HepG2 (cell line): ENCODE measurements around the gene CENPO. TPM values are rescaled to one million over a fixed set of nuclear protein-coding genes. Genes with fewer than 3 reads are reported as not detected.

ENCODE experiments used
- CC2D1A ChIP-seq: sonication (generic); formaldehyde crosslinking; IDR thresholded peaks from 2 replicates; pipeline ENCODE4 v1.8.1; 2023; ENCODE audit warnings: mild to moderate bottlenecking, missing genetic modification reagents
- HNRNPL ChIP-seq: fragments of 200-400 bp; formaldehyde crosslinking; IDR thresholded peaks from 2 replicates; pipeline ENCODE4 v1.6.1; 2017; ENCODE audit warnings: mild to moderate bottlenecking, low read depth, low read length
- MLLT10 ChIP-seq: sonication (generic); formaldehyde crosslinking; IDR thresholded peaks from 2 replicates; pipeline ENCODE4 v1.4.0; 2020; ENCODE audit warnings: missing genetic modification reagents
- MYC ChIP-seq: sonication (generic); formaldehyde crosslinking; IDR thresholded peaks from 2 replicates; pipeline ENCODE4 v1.9.0; 2021; ENCODE audit warnings: missing genetic modification reagents, borderline replicate concordance
- REST ChIP-seq, 2 experiments: IDR thresholded peaks; 2 replicates each; pipeline ENCODE4 v1.6.1; 2011 to 2012; ENCODE audit warnings: low read length in 2 of 2, borderline replicate concordance in 1 of 2, low read depth in 1 of 2, mild to moderate bottlenecking in 1 of 2, moderate library complexity in 1 of 2
- RFX5 ChIP-seq: IDR thresholded peaks from 2 replicates; pipeline ENCODE4 v1.6.1; 2011; ENCODE audit warnings: low read depth, low read length, improper control_type of control experiment
- RNF2 ChIP-seq: fragments of 450-650 bp; conservative IDR thresholded peaks from 2 replicates; pipeline ENCODE4 v1.6.1; 2016; ENCODE audit warnings: low read depth
- THAP7 ChIP-seq: sonication (generic); formaldehyde crosslinking; IDR thresholded peaks from 2 replicates; pipeline ENCODE4 v1.8.1; 2023; ENCODE audit warnings: mild to moderate bottlenecking, missing genetic modification reagents
- WIZ ChIP-seq: sonication (generic); formaldehyde crosslinking; IDR thresholded peaks from 2 replicates; pipeline ENCODE4 v1.5.1; 2020; ENCODE audit warnings: mild to moderate bottlenecking, missing genetic modification reagents
- ZBTB21 ChIP-seq: sonication (generic); formaldehyde crosslinking; IDR thresholded peaks from 2 replicates; pipeline ENCODE4 v1.4.0; 2020; ENCODE audit warnings: missing genetic modification reagents
- ZNF24 ChIP-seq: fragments of 450-650 bp; IDR thresholded peaks from 2 replicates; pipeline ENCODE4 v1.6.1; 2017; ENCODE audit warnings: antibody characterized with exemption, mild to moderate bottlenecking
- ZNF282 ChIP-seq: fragments of 450-650 bp; IDR thresholded peaks from 2 replicates; pipeline ENCODE4 v1.6.1; 2018; ENCODE audit not compliant: partially characterized antibody
- ZNF335 ChIP-seq: sonication (generic); formaldehyde crosslinking; IDR thresholded peaks from 2 replicates; pipeline ENCODE4 v1.4.0; 2020; ENCODE audit warnings: missing genetic modification reagents
- ZNF720 ChIP-seq: sonication (generic); formaldehyde crosslinking; IDR thresholded peaks from 2 replicates; pipeline ENCODE4 v1.4.0; 2020; ENCODE audit warnings: missing genetic modification reagents
- ZNF768 ChIP-seq: sonication (generic); formaldehyde crosslinking; IDR thresholded peaks from 2 replicates; pipeline ENCODE4 v1.4.0; 2020; ENCODE audit warnings: missing genetic modification reagents
- ZNF800 ChIP-seq: sonication (generic); formaldehyde crosslinking; IDR thresholded peaks from 2 replicates; pipeline ENCODE4 v1.4.0; 2020; ENCODE audit warnings: missing genetic modification reagents
- ZNF879 ChIP-seq: sonication (generic); formaldehyde crosslinking; IDR thresholded peaks from 2 replicates; pipeline ENCODE4 v1.8.1; 2023; ENCODE audit warnings: missing genetic modification reagents
- polyA plus RNA-seq, 8 experiments: library from polyadenylated mRNA; depleted of rRNA in 3 of 8; stranded (reverse) in 7 of 8; unstranded in 1 of 8; fragments of >200 nt; fragmentation: Illumina TruSeq in 4 of 8; extraction: Trizol in 4 of 8; gene quantifications; 2 replicates each; pipeline versions ENCODE4 v1.2.1 to v1.2.3, GENCODE V29; 2011 to 2016; ENCODE audit warnings: low read depth in 4 of 8, missing spikeins in 1 of 8, mixed read lengths in 1 of 8; ENCODE audit not compliant: insufficient read depth in 1 of 8
- total RNA-seq, 5 experiments: library from RNA; depleted of rRNA; stranded (reverse); fragments of >200 nt; fragmentation: Illumina TruSeq; extraction: Trizol; gene quantifications; 2 replicates each; pipeline ENCODE4 v1.2.3, GENCODE V29; 2016; ENCODE audit warnings: low read depth in 1 of 5
- TF ChIP-seq, protein P1 (sequence below): sonication (generic); formaldehyde crosslinking; IDR thresholded peaks from 2 replicates; pipeline ENCODE4 v1.5.1; 2020; ENCODE audit warnings: missing genetic modification reagents, mild to moderate bottlenecking, borderline replicate concordance
- TF ChIP-seq, protein P2 (sequence below): sonication (generic); formaldehyde crosslinking; IDR thresholded peaks from 2 replicates; pipeline ENCODE4 v1.5.1; 2020; ENCODE audit warnings: missing genetic modification reagents, mild to moderate bottlenecking, borderline replicate concordance

Gene CENPO
- total and polyA plus RNA-seq, 2 of the 13 experiments (the other 11 are each of a cell fraction or from before 2014, with no cell fraction given) = 19.7 to 35.5 TPM

DNA sequence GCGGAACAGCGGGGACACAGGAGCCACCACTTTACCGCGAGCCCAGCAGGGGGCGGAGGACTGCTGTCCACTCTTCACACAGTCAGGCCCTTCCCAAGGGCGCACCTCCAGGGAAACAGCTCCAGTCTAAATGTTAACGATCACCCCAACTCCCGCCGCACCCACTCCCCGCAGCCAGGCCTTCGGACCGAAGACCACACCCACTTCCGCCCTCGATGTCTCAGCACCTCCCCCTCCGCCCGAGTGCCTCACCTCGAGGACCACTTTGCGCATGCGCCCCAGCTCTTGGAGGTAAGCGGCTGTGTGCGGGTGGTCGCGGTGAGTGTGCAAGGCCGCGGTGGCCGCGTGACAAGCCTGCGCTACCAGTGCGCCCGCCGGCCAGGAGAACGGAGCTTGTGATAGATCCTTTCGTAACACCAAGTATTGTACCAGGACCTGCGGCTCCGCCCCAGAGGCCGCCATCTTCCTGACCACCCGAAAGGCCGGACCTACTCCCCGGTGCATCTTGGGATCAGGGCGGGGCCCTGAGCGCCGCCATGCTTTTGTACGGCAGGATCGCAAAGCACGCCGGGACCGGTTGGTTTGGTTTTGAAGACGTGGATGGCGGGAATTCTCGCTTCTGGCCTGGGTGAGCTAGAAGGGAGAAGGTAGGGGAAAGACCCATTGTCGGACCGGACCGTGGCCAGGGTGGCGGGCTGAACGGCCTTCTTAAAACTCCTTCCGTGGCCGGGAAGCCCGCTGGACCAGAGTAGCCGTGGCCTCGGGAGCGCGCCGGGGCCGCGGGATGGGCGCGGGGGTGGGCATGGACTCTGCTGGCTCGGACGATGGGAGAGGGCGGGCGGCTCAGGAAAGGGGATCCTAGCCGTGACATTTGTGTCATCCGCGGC lies at the start of gene CENPO, which contains the start of gene PTRHD1 (continued):
- TF ChIP-seq, protein P1, sequence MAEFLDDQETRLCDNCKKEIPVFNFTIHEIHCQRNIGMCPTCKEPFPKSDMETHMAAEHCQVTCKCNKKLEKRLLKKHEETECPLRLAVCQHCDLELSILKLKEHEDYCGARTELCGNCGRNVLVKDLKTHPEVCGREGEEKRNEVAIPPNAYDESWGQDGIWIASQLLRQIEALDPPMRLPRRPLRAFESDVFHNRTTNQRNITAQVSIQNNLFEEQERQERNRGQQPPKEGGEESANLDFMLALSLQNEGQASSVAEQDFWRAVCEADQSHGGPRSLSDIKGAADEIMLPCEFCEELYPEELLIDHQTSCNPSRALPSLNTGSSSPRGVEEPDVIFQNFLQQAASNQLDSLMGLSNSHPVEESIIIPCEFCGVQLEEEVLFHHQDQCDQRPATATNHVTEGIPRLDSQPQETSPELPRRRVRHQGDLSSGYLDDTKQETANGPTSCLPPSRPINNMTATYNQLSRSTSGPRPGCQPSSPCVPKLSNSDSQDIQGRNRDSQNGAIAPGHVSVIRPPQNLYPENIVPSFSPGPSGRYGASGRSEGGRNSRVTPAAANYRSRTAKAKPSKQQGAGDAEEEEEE (CRISPR knock-in tag) = 0 out of 2 replicates have a peak, but pooled peaks have one; percentile 82
- TF ChIP-seq ZNF335 (peak; percentile 47; the same call in 1 of the 2 replicates), HNRNPL (no peak; the same call in 1 of the 2 replicates), RNF2 (peak; percentile 41; the same call in 1 of the 2 replicates), ZNF24 (no peak), ZBTB21 (CRISPR knock-in tag) (peak; percentile 15; the same call in 1 of the 2 replicates), WIZ (peak; percentile 85; the same call in 1 of the 2 replicates), THAP7 (CRISPR knock-in tag) (peak; percentile 92), RFX5 (no peak), ZNF282 (no peak), ZNF879 (CRISPR knock-in tag) (0 out of 2 replicates have a peak, but pooled peaks have one; percentile 75), MLLT10 (CRISPR knock-in tag) (no peak), CC2D1A (no peak), ZNF720 (CRISPR knock-in tag) (0 out of 2 replicates have a peak, but pooled peaks have one; percentile 66), ZNF768 (CRISPR knock-in tag) (peak; percentile 59), REST (IDR thresholded peaks at IDR 0.05; ENCODE audit: borderline replicate concordance in 1 of 2, low read depth in 1 of 2, low read length in 2 of 2) (peak in 1 of 2 experiments; percentile 46; a peak in 1 of 4 replicates), MYC (CRISPR knock-in tag) (peak; percentile 94), ZNF800 (peak; percentile 40; the same call in 1 of the 2 replicates)
- TF ChIP-seq, protein P2, sequence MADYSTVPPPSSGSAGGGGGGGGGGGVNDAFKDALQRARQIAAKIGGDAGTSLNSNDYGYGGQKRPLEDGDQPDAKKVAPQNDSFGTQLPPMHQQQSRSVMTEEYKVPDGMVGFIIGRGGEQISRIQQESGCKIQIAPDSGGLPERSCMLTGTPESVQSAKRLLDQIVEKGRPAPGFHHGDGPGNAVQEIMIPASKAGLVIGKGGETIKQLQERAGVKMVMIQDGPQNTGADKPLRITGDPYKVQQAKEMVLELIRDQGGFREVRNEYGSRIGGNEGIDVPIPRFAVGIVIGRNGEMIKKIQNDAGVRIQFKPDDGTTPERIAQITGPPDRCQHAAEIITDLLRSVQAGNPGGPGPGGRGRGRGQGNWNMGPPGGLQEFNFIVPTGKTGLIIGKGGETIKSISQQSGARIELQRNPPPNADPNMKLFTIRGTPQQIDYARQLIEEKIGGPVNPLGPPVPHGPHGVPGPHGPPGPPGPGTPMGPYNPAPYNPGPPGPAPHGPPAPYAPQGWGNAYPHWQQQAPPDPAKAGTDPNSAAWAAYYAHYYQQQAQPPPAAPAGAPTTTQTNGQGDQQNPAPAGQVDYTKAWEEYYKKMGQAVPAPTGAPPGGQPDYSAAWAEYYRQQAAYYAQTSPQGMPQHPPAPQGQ (CRISPR knock-in tag) = no peak
